Stomach smooth muscle (tissue), 2 donors: ENCODE data around the gene FOXB2.
"Not testable (repeated sequence)": the region's sequence is repeated elsewhere in the genome, so short reads cannot be mapped to it uniquely, and the experiment has no call there.

Experiments used
- H3K27ac ChIP-seq: one replicate; pipeline ENCODE4 v1.7.0; 2013; ENCODE audit warnings: mild to moderate bottlenecking, low read length, inconsistent platforms
- H3K27me3 ChIP-seq, 2 donors: one replicate each; pipeline ENCODE4 v1.7.0; 2013; ENCODE audit warnings: low read length in 2 of 2; ENCODE audit not compliant: insufficient read depth in 2 of 2, control insufficient read depth in 1 of 2
- H3K36me3 ChIP-seq, 2 donors: one replicate each; pipeline ENCODE4 v1.7.0; 2013; ENCODE audit warnings: low read length in 2 of 2; ENCODE audit not compliant: control insufficient read depth in 2 of 2, insufficient read depth in 2 of 2
- H3K4me1 ChIP-seq: one replicate; pipeline ENCODE4 v1.7.0; 2013; ENCODE audit warnings: low read length; ENCODE audit not compliant: control insufficient read depth, insufficient read depth
- H3K4me3 ChIP-seq, 2 donors: one replicate each; pipeline ENCODE4 v1.7.0; 2013; ENCODE audit warnings: low read length in 2 of 2
- H3K9ac ChIP-seq, 2 donors: one replicate each; pipeline ENCODE4 v1.7.0; 2013; ENCODE audit warnings: low read length in 2 of 2, mild to moderate bottlenecking in 1 of 2
- H3K9me3 ChIP-seq, 2 donors: one replicate each; pipeline ENCODE4 v1.7.0; 2013; ENCODE audit warnings: low read length in 2 of 2; ENCODE audit not compliant: control insufficient read depth in 2 of 2
- donor health status: healthy.
- donor health status: Pancreatic carcinoma.

FOXB2 gene

GRCh38 chr9:77023726-77024125 lies 4.3 kb downstream of the FOXB2 start:
- no peaks in the 10 kb centered on the region for H3K9me3 ChIP-seq
- no peak overlapping the region for H3K27ac ChIP-seq
- peaks cover 15% of the 10 kb centered on the region for H3K4me1 ChIP-seq
- H3K36me3 ChIP-seq: no peaks in the 10 kb centered on the region
- no peak overlapping the region for H3K9ac ChIP-seq
- H3K27me3 ChIP-seq: peaks cover 49 to 54% of the 10 kb centered on the region in 2 donors
- no peak overlapping the region for H3K4me3 ChIP-seq

- H3K27me3 ChIP-seq: peaks cover 38 to 43% of the 10 kb centered on the region in 2 donors
- no peak overlapping the region for H3K9ac ChIP-seq
- no peak overlapping the region for H3K4me3 ChIP-seq
- H3K9me3 ChIP-seq: no peaks in the 10 kb centered on the region
- no peak overlapping the region for H3K27ac ChIP-seq
- H3K36me3 ChIP-seq: no peaks in the 10 kb centered on the region
- peaks cover 12% of the 10 kb centered on the region for H3K4me1 ChIP-seq
These were observed 5.5 kb downstream of the FOXB2 start for GRCh38 chr9:77024776-77025545.

- H3K27ac ChIP-seq: no peak overlapping the region
- H3K4me1 ChIP-seq: no peaks in the 10 kb centered on the region
- no peak overlapping the region for H3K9ac ChIP-seq
- no peaks in the 10 kb centered on the region for H3K36me3 ChIP-seq
- peaks cover 8 to 10% of the 10 kb centered on the region in 2 donors for H3K27me3 ChIP-seq
- no peak overlapping the region for H3K4me3 ChIP-seq
- no peaks in the 10 kb centered on the region for H3K9me3 ChIP-seq
These were observed 9.0 kb downstream of the FOXB2 start for GRCh38 chr9:77028478-77028877.

- no peaks in the 10 kb centered on the region for H3K36me3 ChIP-seq
- peaks cover 4 to 5% of the 10 kb centered on the region in 2 donors for H3K27me3 ChIP-seq
- H3K4me1 ChIP-seq: no peaks in the 10 kb centered on the region
These were observed 10.6 kb downstream of the FOXB2 start for GRCh38 chr9:77030045-77030444.

GRCh38 chr9:77038281-77039036 lies 19.0 kb downstream of the FOXB2 start:
- Histone ChIP-seq H3K36me3 (no peaks in the 10 kb centered on the region), H3K4me1 (no peaks in the 10 kb centered on the region), H3K27ac (no peak overlapping the region), H3K27me3 (peaks cover 0 to 4% of the 10 kb centered on the region in 2 donors), H3K9ac (no peak overlapping the region), H3K4me3 (no peak overlapping the region), H3K9me3 (no peaks in the 10 kb centered on the region)

More at GRCh38 chr9:77030045-77030444, 10.6 kb downstream of the FOXB2 start:
- no peak overlapping the region for H3K9ac ChIP-seq
- no peak overlapping the region for H3K27ac ChIP-seq
- H3K4me3 ChIP-seq: no peak overlapping the region
- H3K9me3 ChIP-seq: no peaks in the 10 kb centered on the region

GRCh38 chr9:77040340-77040739 lies 20.9 kb downstream of the FOXB2 start:
- H3K4me3 ChIP-seq: no peak overlapping the region
- H3K27ac ChIP-seq: no peak overlapping the region
- no peaks in the 10 kb centered on the region for H3K36me3 ChIP-seq
- H3K27me3 ChIP-seq: no peaks in the 10 kb centered on the region
- H3K9ac ChIP-seq: no peak overlapping the region
- H3K4me1 ChIP-seq: no peaks in the 10 kb centered on the region
- H3K9me3 ChIP-seq: no peaks in the 10 kb centered on the region

- H3K9ac ChIP-seq, H3K36me3 ChIP-seq, H3K9me3 ChIP-seq, H3K27me3 ChIP-seq, H3K4me3 ChIP-seq, H3K4me1 ChIP-seq, H3K27ac ChIP-seq: not testable (repeated sequence)
These were observed 24.3 kb downstream of the FOXB2 start for GRCh38 chr9:77043743-77044142.

GRCh38 chr9:77060681-77061080 lies 41.2 kb downstream of the FOXB2 start:
- H3K27me3 ChIP-seq, H3K27ac ChIP-seq, H3K9ac ChIP-seq, H3K4me3 ChIP-seq, H3K4me1 ChIP-seq, H3K9me3 ChIP-seq, H3K36me3 ChIP-seq: not testable (repeated sequence)

GRCh38 chr9:77063645-77064285 lies 44.3 kb downstream of the FOXB2 start:
- H3K4me1 ChIP-seq: no peaks in the 10 kb centered on the region
- no peak overlapping the region for H3K4me3 ChIP-seq
- peaks cover 0 to 3% of the 10 kb centered on the region in 2 donors for H3K9me3 ChIP-seq

GRCh38 chr9:77066388-77066787 lies 46.9 kb downstream of the FOXB2 start:
- Histone ChIP-seq H3K36me3 (no peaks in the 10 kb centered on the region), H3K9ac (no peak overlapping the region), H3K4me1 (no peaks in the 10 kb centered on the region), H3K4me3 (no peak overlapping the region), H3K9me3 (peaks cover 0 to 3% of the 10 kb centered on the region in 2 donors), H3K27ac (no peak overlapping the region), H3K27me3 (no peaks in the 10 kb centered on the region)

More at GRCh38 chr9:77063645-77064285, 44.3 kb downstream of the FOXB2 start:
- H3K9ac ChIP-seq: no peak overlapping the region
- H3K36me3 ChIP-seq: no peaks in the 10 kb centered on the region
- H3K27me3 ChIP-seq: no peaks in the 10 kb centered on the region
- H3K27ac ChIP-seq: no peak overlapping the region
